Measurements from ENCODE around the gene ZNF358. TPM values are rescaled to one million over a fixed set of nuclear protein-coding genes. Genes with fewer than 3 reads are reported as not detected.

Gene ZNF358
- total and polyA plus RNA-seq, 2 of the 13 experiments (the other 11 are each of a cell fraction or from before 2014, with no cell fraction given), result 9.1 to 37.0 TPM

DNA sequence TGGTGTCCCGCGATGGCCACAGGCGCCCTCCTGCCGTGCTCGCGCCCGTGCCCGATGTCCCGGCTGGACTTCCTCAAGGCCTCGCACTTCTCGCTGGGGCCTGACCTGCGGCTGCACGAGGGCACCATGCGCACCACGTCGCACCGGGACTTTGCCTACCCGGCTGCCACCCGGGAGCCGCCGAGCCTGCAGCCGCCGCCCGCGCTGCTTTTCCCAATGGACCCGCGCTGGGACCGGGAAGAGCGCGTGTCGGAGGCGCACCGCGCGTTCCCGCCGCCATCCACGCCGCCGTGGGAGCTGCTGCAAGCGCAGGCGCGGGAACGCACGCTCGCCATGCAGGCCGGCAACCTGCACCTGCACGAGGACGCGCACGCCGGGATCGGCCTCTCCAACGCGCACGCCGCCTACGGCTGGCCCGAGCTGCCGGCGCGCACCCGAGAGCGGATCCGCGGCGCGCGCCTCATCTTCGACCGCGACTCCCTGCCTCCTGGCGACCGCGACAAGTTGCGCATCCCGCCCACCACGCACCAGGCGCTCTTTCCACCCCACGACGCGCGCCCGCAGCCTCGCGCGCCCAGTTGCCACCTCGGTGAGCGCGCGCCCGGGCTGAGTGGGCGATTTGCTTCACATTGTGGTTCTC is 15.0 kb upstream of the ZNF358 start (continued):
- TF ChIP-seq, protein P1, sequence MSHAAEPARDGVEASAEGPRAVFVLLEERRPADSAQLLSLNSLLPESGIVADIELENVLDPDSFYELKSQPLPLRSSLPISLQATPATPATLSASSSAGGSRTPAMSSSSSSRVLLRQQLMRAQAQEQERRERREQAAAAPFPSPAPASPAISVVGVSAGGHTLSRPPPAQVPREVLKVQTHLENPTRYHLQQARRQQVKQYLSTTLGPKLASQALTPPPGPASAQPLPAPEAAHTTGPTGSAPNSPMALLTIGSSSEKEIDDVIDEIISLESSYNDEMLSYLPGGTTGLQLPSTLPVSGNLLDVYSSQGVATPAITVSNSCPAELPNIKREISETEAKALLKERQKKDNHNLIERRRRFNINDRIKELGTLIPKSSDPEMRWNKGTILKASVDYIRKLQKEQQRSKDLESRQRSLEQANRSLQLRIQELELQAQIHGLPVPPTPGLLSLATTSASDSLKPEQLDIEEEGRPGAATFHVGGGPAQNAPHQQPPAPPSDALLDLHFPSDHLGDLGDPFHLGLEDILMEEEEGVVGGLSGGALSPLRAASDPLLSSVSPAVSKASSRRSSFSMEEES (CRISPR knock-in tag; IDR thresholded peaks at IDR 0.05), result no peak
- TF ChIP-seq CHCHD3 (CRISPR knock-in tag; IDR thresholded peaks at IDR 0.05) (peak; percentile 65; the same call in 1 of the 2 replicates), ZMYM2 (CRISPR knock-in tag; IDR thresholded peaks at IDR 0.05) (no peak), AGO2 (optimal IDR thresholded peaks at IDR 0.05; ENCODE audit: low read depth, low read length) (no peak), ZNF101 (CRISPR knock-in tag; IDR thresholded peaks at IDR 0.05; ENCODE audit: borderline replicate concordance, low read depth) (no peak), HNF4A (CRISPR knock-in tag; IDR thresholded peaks at IDR 0.05) (no peak), ZNF343 (CRISPR knock-in tag; IDR thresholded peaks at IDR 0.05) (peak; percentile 52; the same call in 1 of the 2 replicates), ZNF124 (CRISPR knock-in tag; IDR thresholded peaks at IDR 0.05) (no peak; the same call in 1 of the 2 replicates), TRIM24 (CRISPR knock-in tag; IDR thresholded peaks at IDR 0.05) (no peak), CHD2 (IDR thresholded peaks at IDR 0.05; ENCODE audit: low read depth, low read length) (no peak), NFYC (CRISPR knock-in tag; IDR thresholded peaks at IDR 0.05) (no peak), ZNF672 (CRISPR knock-in tag; IDR thresholded peaks at IDR 0.05) (no peak), ZNF788 (CRISPR knock-in tag; IDR thresholded peaks at IDR 0.05; ENCODE audit: borderline replicate concordance) (peak; percentile 54; the same call in 1 of the 2 replicates), ZNF572 (CRISPR knock-in tag; IDR thresholded peaks at IDR 0.05) (no peak), ARNT2 (CRISPR knock-in tag; IDR thresholded peaks at IDR 0.05; ENCODE audit: low read depth) (peak; percentile 67), NR2C2 (CRISPR knock-in tag; IDR thresholded peaks at IDR 0.05; ENCODE audit: borderline replicate concordance) (no peak), KMT2B (CRISPR knock-in tag; IDR thresholded peaks at IDR 0.05) (no peak), SOX6 (IDR thresholded peaks at IDR 0.05) (no peak), SOX6 (CRISPR knock-in tag; IDR thresholded peaks at IDR 0.05) (no peak), ZNF772 (CRISPR knock-in tag; IDR thresholded peaks at IDR 0.05) (peak; percentile 49; the same call in 1 of the 2 replicates)
- TF ChIP-seq, protein P2, sequence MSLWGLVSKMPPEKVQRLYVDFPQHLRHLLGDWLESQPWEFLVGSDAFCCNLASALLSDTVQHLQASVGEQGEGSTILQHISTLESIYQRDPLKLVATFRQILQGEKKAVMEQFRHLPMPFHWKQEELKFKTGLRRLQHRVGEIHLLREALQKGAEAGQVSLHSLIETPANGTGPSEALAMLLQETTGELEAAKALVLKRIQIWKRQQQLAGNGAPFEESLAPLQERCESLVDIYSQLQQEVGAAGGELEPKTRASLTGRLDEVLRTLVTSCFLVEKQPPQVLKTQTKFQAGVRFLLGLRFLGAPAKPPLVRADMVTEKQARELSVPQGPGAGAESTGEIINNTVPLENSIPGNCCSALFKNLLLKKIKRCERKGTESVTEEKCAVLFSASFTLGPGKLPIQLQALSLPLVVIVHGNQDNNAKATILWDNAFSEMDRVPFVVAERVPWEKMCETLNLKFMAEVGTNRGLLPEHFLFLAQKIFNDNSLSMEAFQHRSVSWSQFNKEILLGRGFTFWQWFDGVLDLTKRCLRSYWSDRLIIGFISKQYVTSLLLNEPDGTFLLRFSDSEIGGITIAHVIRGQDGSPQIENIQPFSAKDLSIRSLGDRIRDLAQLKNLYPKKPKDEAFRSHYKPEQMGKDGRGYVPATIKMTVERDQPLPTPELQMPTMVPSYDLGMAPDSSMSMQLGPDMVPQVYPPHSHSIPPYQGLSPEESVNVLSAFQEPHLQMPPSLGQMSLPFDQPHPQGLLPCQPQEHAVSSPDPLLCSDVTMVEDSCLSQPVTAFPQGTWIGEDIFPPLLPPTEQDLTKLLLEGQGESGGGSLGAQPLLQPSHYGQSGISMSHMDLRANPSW (CRISPR knock-in tag; IDR thresholded peaks at IDR 0.05; ENCODE audit: borderline replicate concordance), result no peak
- TF ChIP-seq, protein P3, sequence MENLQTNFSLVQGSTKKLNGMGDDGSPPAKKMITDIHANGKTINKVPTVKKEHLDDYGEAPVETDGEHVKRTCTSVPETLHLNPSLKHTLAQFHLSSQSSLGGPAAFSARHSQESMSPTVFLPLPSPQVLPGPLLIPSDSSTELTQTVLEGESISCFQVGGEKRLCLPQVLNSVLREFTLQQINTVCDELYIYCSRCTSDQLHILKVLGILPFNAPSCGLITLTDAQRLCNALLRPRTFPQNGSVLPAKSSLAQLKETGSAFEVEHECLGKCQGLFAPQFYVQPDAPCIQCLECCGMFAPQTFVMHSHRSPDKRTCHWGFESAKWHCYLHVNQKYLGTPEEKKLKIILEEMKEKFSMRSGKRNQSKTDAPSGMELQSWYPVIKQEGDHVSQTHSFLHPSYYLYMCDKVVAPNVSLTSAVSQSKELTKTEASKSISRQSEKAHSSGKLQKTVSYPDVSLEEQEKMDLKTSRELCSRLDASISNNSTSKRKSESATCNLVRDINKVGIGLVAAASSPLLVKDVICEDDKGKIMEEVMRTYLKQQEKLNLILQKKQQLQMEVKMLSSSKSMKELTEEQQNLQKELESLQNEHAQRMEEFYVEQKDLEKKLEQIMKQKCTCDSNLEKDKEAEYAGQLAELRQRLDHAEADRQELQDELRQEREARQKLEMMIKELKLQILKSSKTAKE (CRISPR knock-in tag; IDR thresholded peaks at IDR 0.05; ENCODE audit: borderline replicate concordance), result no peak
- TF ChIP-seq, protein P4, sequence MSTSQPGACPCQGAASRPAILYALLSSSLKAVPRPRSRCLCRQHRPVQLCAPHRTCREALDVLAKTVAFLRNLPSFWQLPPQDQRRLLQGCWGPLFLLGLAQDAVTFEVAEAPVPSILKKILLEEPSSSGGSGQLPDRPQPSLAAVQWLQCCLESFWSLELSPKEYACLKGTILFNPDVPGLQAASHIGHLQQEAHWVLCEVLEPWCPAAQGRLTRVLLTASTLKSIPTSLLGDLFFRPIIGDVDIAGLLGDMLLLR (CRISPR knock-in tag; IDR thresholded peaks at IDR 0.05), result peak; percentile 84
- TF ChIP-seq, protein P5, sequence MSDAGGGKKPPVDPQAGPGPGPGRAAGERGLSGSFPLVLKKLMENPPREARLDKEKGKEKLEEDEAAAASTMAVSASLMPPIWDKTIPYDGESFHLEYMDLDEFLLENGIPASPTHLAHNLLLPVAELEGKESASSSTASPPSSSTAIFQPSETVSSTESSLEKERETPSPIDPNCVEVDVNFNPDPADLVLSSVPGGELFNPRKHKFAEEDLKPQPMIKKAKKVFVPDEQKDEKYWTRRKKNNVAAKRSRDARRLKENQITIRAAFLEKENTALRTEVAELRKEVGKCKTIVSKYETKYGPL (CRISPR knock-in tag; IDR thresholded peaks at IDR 0.05), result no peak

Data from HepG2 (cell line).